ENCODE results near the gene SMC3. TPM values are rescaled to one million over a fixed set of nuclear protein-coding genes. Genes with fewer than 3 reads are reported as not detected.

SMC3 gene
- total RNA-seq, 1 experiment from 2014 or later = 64.3 TPM

GRCh38 chr10:110649347-110650264 is 82.1 kb downstream of the SMC3 start:
- no peak overlapping the region for H3K9ac ChIP-seq (ENCODE audit: low read length)
- ATAC-seq (no peak), DNase-seq (ENCODE audit: low read depth, low spot score) (no peak)
- H3K27ac ChIP-seq (ENCODE audit: low read depth, low read length) = no peak overlapping the region
- no peak overlapping the region for H2AFZ ChIP-seq (ENCODE audit: low read depth, low read length, poor library complexity, severe bottlenecking)
- no peak overlapping the region for H3K4me3 ChIP-seq (replicated peaks in 1 of 2; ENCODE audit: low read depth in 1 of 2, low read length in 2 of 2)
- intact Hi-C loops (cut with micrococcal nuclease) = no loop called here
- no peaks in the 10 kb centered on the region for H3K27me3 ChIP-seq (ENCODE audit: insufficient read depth, low read length)
- H3K79me2 ChIP-seq (ENCODE audit: insufficient read depth, low read length) = no peaks in the 10 kb centered on the region
- H3K36me3 ChIP-seq (ENCODE audit: control insufficient read depth in 1 of 2, insufficient read depth in 2 of 2, low read length in 2 of 2) = no peaks in the 10 kb centered on the region
- no peak for TF ChIP-seq POLR2A (IDR thresholded peaks at IDR 0.05; ENCODE audit: borderline replicate concordance, extremely low read depth, insufficient read depth, insufficient read length)
- no peak for TF ChIP-seq SIN3A (IDR thresholded peaks at IDR 0.05; ENCODE audit: low read depth)
- no peak for TF ChIP-seq JUND (IDR thresholded peaks at IDR 0.05)
- TF ChIP-seq SRF (IDR thresholded peaks at IDR 0.05; ENCODE audit: low read depth) = no peak
- TF ChIP-seq ELF1 (IDR thresholded peaks at IDR 0.05; ENCODE audit: borderline replicate concordance, low read depth) = no peak
- TF ChIP-seq SP1 (IDR thresholded peaks at IDR 0.05; ENCODE audit: low read depth) = no peak
- no peak for TF ChIP-seq CBX3 (IDR thresholded peaks at IDR 0.05; ENCODE audit: low read depth)
- TF ChIP-seq ZBTB33 (IDR thresholded peaks at IDR 0.05; ENCODE audit: extremely low read depth, insufficient replicate concordance, low read length) = no peak
- no peak for TF ChIP-seq EZH2 (IDR thresholded peaks at IDR 0.05)
- TF ChIP-seq TCF7L2 (IDR thresholded peaks at IDR 0.05; ENCODE audit: borderline replicate concordance, extremely low read depth, insufficient read depth, insufficient read length) = no peak
- TF ChIP-seq ZNF274 (IDR thresholded peaks at IDR 0.05; ENCODE audit: low read depth, low read length) = no peak
- TF ChIP-seq RAD21 (IDR thresholded peaks at IDR 0.05; ENCODE audit: low read depth) = no peak
- TF ChIP-seq FOSL1 (IDR thresholded peaks at IDR 0.05; ENCODE audit: low read depth) = no peak
- TF ChIP-seq EZH2phosphoT487 (IDR thresholded peaks at IDR 0.05; ENCODE audit: borderline replicate concordance) = no peak
- no peak for TF ChIP-seq YY1 (IDR thresholded peaks at IDR 0.05; ENCODE audit: extremely low read depth, insufficient replicate concordance, low read depth, low read length)
- no peak for TF ChIP-seq REST (IDR thresholded peaks at IDR 0.05; ENCODE audit: low read depth)
- TF ChIP-seq POLR2AphosphoS5 (IDR thresholded peaks at IDR 0.05; ENCODE audit: low read depth, low read length) = no peak
- no peak for TF ChIP-seq ZFX (IDR thresholded peaks at IDR 0.05)
- BruUV-seq (replicated peaks) = no TSS peak
- POLR2A ChIA-PET = no interaction called here
- no peak overlapping the region for H3K4me2 ChIP-seq (ENCODE audit: low read length)
- H3K9me2 ChIP-seq (ENCODE audit: insufficient read depth) = no peaks in the 10 kb centered on the region
- peaks cover 7 to 8% of the 10 kb centered on the region in 2 experiments; a peak in 3 of 4 replicates for H3K4me1 ChIP-seq (ENCODE audit: control insufficient read depth in 1 of 2, insufficient read depth in 2 of 2, low read length in 2 of 2)
- no peaks in the 10 kb centered on the region for H4K20me1 ChIP-seq (ENCODE audit: insufficient read depth)
- CTCF ChIA-PET = interaction anchor here (0.9 to 1.5 kb wide), 2 partner anchors 10 to 23 kb away, joined by 4 to 6 read pairs; no protein-coding TSS in a partner anchor
- RAD21 ChIA-PET (ENCODE audit: low non-redundant PET in 1 of 2, low total read pairs in 2 of 2, uncharacterized antibody in 2 of 2, unreplicated experiment in 2 of 2) = no interaction called here
- H3K9me3 ChIP-seq (ENCODE audit: control insufficient read depth in 1 of 2, insufficient read depth in 1 of 2, low read depth in 1 of 2, low read length in 2 of 2) = no peaks in the 10 kb centered on the region

Measured in HCT116 (cell line).